Effector CD4-positive, alpha-beta T cell (primary cell): ENCODE measurements around the gene PRIMA1.

Experiments
- DNase-seq: peaks from one replicate; pipeline ENCODE4 v3.0.0-alpha.2; 2020

The PRIMA1 gene

GRCh38 chr14:93728651-93729016 is 59.7 kb downstream of the PRIMA1 start:
- no peak for DNase-seq

GRCh38 chr14:93727917-93728650 is 60.2 kb downstream of the PRIMA1 start:
- DNase-seq, result no peak

GRCh38 chr14:93727039-93727740 is 61.1 kb downstream of the PRIMA1 start:
- DNase-seq, result no peak

GRCh38 chr14:93725993-93726392 is 62.3 kb downstream of the PRIMA1 start:
- DNase-seq, result no peak

GRCh38 chr14:93725002-93725582 is 63.2 kb downstream of the PRIMA1 start:
- no peak for DNase-seq

- DNase-seq, result no peak
These were observed 65.3 kb downstream of the PRIMA1 start for GRCh38 chr14:93723001-93723400.

GRCh38 chr14:93720981-93721483 is 67.3 kb downstream of the PRIMA1 start:
- DNase-seq, result no peak

- DNase-seq, result no peak
These were observed 68.0 kb downstream of the PRIMA1 start for GRCh38 chr14:93720076-93720815.

- no peak for DNase-seq
These were observed 69.0 kb downstream of the PRIMA1 start for GRCh38 chr14:93719256-93719655.

- DNase-seq, result no peak
These were observed 70.5 kb downstream of the PRIMA1 start for GRCh38 chr14:93717668-93718320.

GRCh38 chr14:93716746-93717667 is 71.3 kb downstream of the PRIMA1 start:
- DNase-seq, result no peak

- no peak for DNase-seq
These were observed 72.1 kb downstream of the PRIMA1 start for GRCh38 chr14:93716002-93716745.

GRCh38 chr14:93715279-93715927 is 72.9 kb downstream of the PRIMA1 start:
- no peak for DNase-seq

- DNase-seq, result no peak
These were observed 73.7 kb downstream of the PRIMA1 start for GRCh38 chr14:93714605-93715004.

- DNase-seq, result no peak
These were observed 74.4 kb downstream of the PRIMA1 start for GRCh38 chr14:93713726-93714405.

GRCh38 chr14:93712838-93713724 is 75.2 kb downstream of the PRIMA1 start:
- no peak for DNase-seq

- no peak for DNase-seq
These were observed 76.0 kb downstream of the PRIMA1 start for GRCh38 chr14:93712079-93712837.

GRCh38 chr14:93709249-93709648 is 79.0 kb downstream of the PRIMA1 start:
- DNase-seq, result no peak
